Measurements from ENCODE around the gene RASL10A.

Gene RASL10A

GRCh38 chr22:29292379-29292778, 23.1 kb downstream of the RASL10A start:
- no peak overlapping the region for H3K4me3 ChIP-seq (ENCODE audit: low read length)
- no peak for TF ChIP-seq ZNF274 (IDR thresholded peaks at IDR 0.05; ENCODE audit: low read depth, low read length)

GRCh38 chr22:29291215-29291614, 24.3 kb downstream of the RASL10A start:
- no peak for TF ChIP-seq ZNF274 (IDR thresholded peaks at IDR 0.05; ENCODE audit: low read depth, low read length)
- H3K4me3 ChIP-seq (ENCODE audit: low read length) = no peak overlapping the region

GRCh38 chr22:29290061-29290460, 25.4 kb downstream of the RASL10A start:
- TF ChIP-seq ZNF274 (IDR thresholded peaks at IDR 0.05; ENCODE audit: low read depth, low read length) = no peak
- no peak overlapping the region for H3K4me3 ChIP-seq (ENCODE audit: low read length)

DNA sequence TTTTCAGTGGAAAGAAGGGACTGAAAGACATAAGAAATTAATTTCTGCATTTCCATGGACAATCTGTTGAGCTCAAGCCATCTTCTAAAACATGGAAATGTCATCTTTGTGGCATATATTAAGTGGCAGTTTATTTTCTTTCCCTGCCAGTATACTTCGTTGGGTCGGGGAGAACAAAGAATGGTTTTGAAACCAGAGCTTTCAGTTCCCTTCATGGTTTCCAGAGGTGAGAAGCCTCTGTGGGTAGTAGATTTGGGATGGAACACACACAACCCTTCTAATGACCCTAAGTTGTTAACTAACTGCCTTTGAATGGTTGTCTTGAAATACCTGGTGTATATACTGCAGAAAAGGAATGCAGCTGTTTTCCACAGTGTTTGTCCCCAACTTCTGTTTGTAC, 26.7 kb downstream of the RASL10A start:
- H3K4me3 ChIP-seq (ENCODE audit: low read length) = no peak overlapping the region
- TF ChIP-seq ZNF274 (IDR thresholded peaks at IDR 0.05; ENCODE audit: low read depth, low read length) = no peak

DNA sequence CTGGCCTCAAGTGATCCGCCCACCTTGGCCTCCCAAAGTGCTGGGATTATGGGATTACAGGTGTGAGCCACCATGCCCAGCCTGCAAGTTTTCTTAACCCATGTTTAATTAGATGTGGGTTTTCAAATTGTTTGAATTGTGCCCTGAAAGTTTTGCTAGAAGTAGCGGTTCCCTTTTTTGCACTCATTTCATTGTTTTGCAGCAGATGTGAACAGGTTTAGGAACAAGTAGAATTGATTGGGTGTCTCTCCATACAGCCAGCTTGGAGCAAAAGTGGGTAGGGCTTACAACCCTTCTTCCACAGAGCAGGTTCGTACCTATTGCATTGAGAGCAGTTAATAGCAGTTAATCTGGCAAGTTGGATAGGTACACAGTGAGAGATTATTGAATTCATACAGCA, 31.3 kb downstream of the RASL10A start:
- no peak overlapping the region for H3K4me3 ChIP-seq (ENCODE audit: low read length)
- no peak for TF ChIP-seq ZNF274 (IDR thresholded peaks at IDR 0.05; ENCODE audit: low read depth, low read length)

DNA sequence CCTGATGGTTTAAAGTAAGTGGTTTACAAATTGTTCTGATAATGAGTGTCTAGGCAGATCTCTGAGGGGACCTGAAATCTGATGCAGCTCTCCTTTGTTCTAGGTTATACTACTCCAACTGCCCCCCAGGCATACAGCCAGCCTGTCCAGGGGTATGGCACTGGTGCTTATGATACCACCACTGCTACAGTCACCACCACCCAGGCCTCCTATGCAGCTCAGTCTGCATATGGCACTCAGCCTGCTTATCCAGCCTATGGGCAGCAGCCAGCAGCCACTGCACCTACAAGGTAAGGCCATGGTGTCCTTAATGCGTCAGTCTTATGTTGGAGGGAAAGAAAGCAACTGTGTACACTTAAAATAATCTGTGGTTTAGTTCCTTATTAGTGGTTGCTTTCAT, 37.6 kb downstream of the RASL10A start:
- TF ChIP-seq ZNF274 (IDR thresholded peaks at IDR 0.05; ENCODE audit: low read depth, low read length) = no peak
- no peak overlapping the region for H3K4me3 ChIP-seq (ENCODE audit: low read length)

DNA sequence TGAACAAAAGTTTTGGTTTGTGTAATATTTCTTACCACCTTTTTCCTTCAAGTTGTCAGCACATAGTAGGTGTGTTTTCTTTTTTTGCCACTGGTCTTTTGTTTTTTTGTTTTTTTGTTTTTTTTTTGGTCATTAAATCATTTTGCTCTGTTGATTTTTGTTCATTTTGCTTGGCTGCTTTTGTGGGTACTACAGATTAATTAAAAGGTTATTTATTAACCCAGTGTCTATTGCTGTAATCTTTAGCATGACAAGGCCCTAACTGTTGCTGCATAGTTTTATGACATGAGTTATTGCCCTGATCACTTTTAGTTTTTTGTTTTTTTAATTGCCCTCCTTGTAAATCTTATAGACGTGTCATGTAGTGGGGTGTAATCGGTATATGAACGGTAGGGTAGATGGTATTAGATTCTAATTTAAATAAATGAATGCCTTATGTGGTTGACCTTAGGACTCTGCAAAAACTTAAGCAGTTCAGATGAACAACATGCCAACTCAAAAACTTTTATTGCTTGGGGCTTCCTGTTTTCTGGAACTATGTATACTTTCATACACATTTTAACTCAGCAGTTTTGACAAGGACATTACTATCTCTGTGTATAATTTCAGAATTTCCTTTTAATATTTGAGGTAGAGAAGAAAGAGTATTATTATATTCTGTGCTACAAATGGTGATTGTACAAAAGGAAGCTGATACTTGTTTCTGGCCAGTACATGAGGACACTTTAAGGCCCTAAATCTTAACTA, 39.5 kb downstream of the RASL10A start:
- no peak overlapping the region for H3K4me3 ChIP-seq (ENCODE audit: low read length)
- no peak for TF ChIP-seq ZNF274 (IDR thresholded peaks at IDR 0.05; ENCODE audit: low read depth, low read length)

- TF ChIP-seq ZNF274 (IDR thresholded peaks at IDR 0.05; ENCODE audit: low read depth, low read length) = no peak
- H3K4me3 ChIP-seq (ENCODE audit: low read length) = no peak overlapping the region
These were observed 40.3 kb downstream of the RASL10A start for GRCh38 chr22:29275167-29275566.

DNA sequence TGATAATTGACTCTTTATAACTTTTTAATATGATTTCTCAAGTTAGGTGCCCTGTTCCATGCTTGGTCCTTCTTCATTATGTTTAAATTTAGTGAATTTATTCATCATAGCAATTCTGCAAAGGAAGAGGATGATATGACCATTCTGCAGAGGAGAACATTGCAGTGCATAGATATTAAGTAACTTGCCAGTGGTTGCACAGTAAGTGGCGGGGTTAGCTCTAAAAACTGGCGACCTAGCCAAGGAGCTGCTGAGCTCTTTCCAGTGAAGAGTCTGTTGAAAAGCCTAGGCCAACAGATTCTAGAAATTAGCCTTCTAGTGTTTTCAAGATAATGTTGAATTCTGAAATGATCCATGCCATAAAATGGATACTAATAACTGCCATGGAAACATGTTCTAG, 42.9 kb downstream of the RASL10A start:
- no peak for TF ChIP-seq ZNF274 (IDR thresholded peaks at IDR 0.05; ENCODE audit: low read depth, low read length)
- H3K4me3 ChIP-seq (ENCODE audit: low read length) = no peak overlapping the region

GRCh38 chr22:29270475-29271271, 44.8 kb downstream of the RASL10A start:
- TF ChIP-seq ZNF274 (IDR thresholded peaks at IDR 0.05; ENCODE audit: low read depth, low read length) = no peak
- peak overlapping the region; percentile 82 for H3K4me3 ChIP-seq (ENCODE audit: low read length)

DNA sequence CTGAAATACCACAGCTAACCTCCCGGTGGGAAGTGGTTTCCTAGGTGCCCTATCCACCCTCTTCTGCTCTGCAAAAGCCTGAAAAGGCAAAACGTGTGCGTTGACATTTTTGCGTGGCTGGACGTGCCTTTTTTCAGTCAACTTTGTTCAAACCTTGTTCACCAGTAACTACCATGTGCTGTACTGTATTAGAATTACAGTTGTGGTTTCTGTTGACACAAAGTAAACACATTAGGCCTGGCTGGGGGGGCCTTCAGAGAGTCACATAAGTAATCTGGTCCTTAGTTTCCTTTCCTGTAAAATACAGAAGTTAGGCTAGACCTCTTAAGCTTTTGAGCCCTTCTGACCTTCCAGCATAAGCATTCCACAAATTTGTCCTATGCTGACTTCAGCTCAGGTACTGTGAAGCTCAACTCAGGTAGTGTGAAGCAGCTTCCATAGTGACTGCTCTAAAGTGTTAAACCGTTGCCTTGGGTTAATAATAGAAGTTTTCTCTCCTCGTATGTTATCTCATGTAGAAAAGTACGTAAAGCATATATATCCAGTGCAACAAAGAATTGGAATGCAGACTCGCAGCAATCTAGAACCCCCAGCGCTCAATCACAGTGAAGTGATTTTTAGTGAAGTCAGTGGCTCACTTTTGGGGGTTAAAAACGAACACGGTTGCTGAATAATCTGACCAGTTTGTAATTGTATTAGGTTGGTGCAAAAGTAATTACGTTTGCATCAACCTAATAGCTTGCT, 45.6 kb downstream of the RASL10A start:
- H3K4me3 ChIP-seq (ENCODE audit: low read length) = peak overlapping the region; percentile 82
- no peak for TF ChIP-seq ZNF274 (IDR thresholded peaks at IDR 0.05; ENCODE audit: low read depth, low read length)

- H3K4me3 ChIP-seq (ENCODE audit: low read length) = peak overlapping the region; percentile 82
- no peak for TF ChIP-seq ZNF274 (IDR thresholded peaks at IDR 0.05; ENCODE audit: low read depth, low read length)
These were observed 46.3 kb downstream of the RASL10A start for GRCh38 chr22:29269230-29269604.

DNA sequence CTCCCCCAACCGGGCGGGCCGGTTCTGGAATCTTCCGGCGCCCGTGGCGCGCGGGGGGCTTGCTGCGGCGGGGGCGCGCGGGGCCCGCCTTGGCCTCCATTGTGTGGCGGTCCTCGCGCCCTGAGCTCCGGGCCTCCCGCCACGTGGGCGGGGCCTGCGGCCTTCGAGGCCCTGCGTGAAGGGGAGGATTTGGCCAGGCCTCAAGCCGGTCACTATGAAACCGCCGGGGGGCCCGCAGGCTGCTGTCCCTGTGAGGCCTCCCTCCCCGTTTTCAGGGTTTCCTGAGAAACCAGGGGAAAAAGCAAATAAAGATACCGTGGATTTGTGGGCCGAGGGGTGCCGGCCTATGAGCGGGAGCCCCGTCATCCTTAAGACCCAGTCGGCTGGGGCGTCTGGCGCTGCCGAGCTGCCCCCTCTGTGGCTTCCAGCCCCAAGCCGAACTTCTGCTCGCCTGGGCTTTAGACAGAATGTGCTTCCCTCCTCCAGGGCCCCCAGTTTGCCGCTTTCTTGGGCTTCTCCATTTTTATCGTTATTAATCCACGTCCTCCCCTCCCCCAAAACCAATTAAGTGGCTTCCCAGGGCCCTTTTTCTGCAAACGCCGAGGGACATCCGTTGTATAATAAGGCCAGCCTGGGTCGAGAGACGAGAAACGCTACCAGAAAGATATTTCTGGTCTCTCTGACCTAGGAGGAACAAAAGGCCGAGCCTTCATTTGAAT, 46.8 kb downstream of the RASL10A start:
- H3K4me3 ChIP-seq (ENCODE audit: low read length) = peak overlapping the region; percentile 82
- no peak for TF ChIP-seq ZNF274 (IDR thresholded peaks at IDR 0.05; ENCODE audit: low read depth, low read length)
